Sigmoid colon (tissue), 4 donors: ENCODE data around the gene MAP2.

ENCODE experiments used
- CTCF ChIP-seq, 4 experiments: fragments of 450-650 bp in 3 of 4; fragments of 200-600 bp in 1 of 4; IDR thresholded peaks; one replicate each; pipeline ENCODE4 v1.5.1; 2016 to 2019; ENCODE audit warnings: antibody characterized with exemption in 4 of 4, mild to moderate bottlenecking in 3 of 4, moderate library complexity in 2 of 4
- EP300 ChIP-seq, 4 donors: sonication (generic); formaldehyde crosslinking; IDR thresholded peaks; one replicate each; pipeline ENCODE4 v1.6.1; 2017; ENCODE audit warnings: antibody characterized with exemption in 4 of 4
- POLR2A ChIP-seq, 2 donors: fragments of 450-650 bp; IDR thresholded peaks; one replicate each; pipeline ENCODE4 v1.6.1; 2016; ENCODE audit warnings: antibody characterized with exemption in 2 of 2, mild to moderate bottlenecking in 2 of 2, moderate library complexity in 2 of 2

GRCh38 chr2:209424199-209424701, 403 bp downstream of the MAP2 start:
- TF ChIP-seq CTCF (IDR thresholded peaks at IDR 0.05) (no peak), POLR2A (IDR thresholded peaks at IDR 0.05) (no peak), EP300 (IDR thresholded peaks at IDR 0.05) (no peak)
